LNCaP clone FGC (cell line): Measurements from ENCODE around the gene GPSM3.

ENCODE experiments used
- DNase-seq: peaks from one replicate; pipeline ENCODE4 v3.0.0-alpha.2; 2011; ENCODE audit warnings: low read depth
- H3K4me3 ChIP-seq: 2 replicates; pipeline ENCODE4 v1.5.1; 2011; ENCODE audit warnings: mild to moderate bottlenecking, low read depth, low read length, control low read depth
- CTCF ChIP-seq: IDR thresholded peaks from 2 replicates; pipeline ENCODE4 v1.5.1; 2012; ENCODE audit warnings: mild to moderate bottlenecking; ENCODE audit not compliant: control insufficient read depth, insufficient read depth; ENCODE audit errors: extremely low read depth

The GPSM3 gene

GRCh38 chr6:32170294-32170693, 22.1 kb downstream of the GPSM3 start:
- TF ChIP-seq CTCF = no peak
- H3K4me3 ChIP-seq = no peak overlapping the region
- DNase-seq = no peak

- DNase-seq = no peak
- TF ChIP-seq CTCF = no peak
- H3K4me3 ChIP-seq = no peak overlapping the region
These were observed 23.4 kb downstream of the GPSM3 start for GRCh38 chr6:32168807-32169591.

GRCh38 chr6:32168350-32168749, 24.1 kb downstream of the GPSM3 start:
- TF ChIP-seq CTCF = no peak
- DNase-seq = no peak
- H3K4me3 ChIP-seq = no peak overlapping the region

- TF ChIP-seq CTCF = no peak
- no peak overlapping the region for H3K4me3 ChIP-seq
- no peak for DNase-seq
These were observed 24.6 kb downstream of the GPSM3 start for GRCh38 chr6:32167761-32168262.

- TF ChIP-seq CTCF = no peak
- H3K4me3 ChIP-seq = no peak overlapping the region
- no peak for DNase-seq
These were observed 25.2 kb downstream of the GPSM3 start for GRCh38 chr6:32167154-32167760.

GRCh38 chr6:32166411-32167061, 25.9 kb downstream of the GPSM3 start:
- H3K4me3 ChIP-seq = no peak overlapping the region
- DNase-seq = no peak
- TF ChIP-seq CTCF = no peak

GRCh38 chr6:32164295-32164694, 28.1 kb downstream of the GPSM3 start, which contains the start of gene EGFL8:
TSS of gene EGFL8 (plus strand) at chr6:32164595. CDS start at chr6:32166166, 1,571 bp downstream.
- no peak for TF ChIP-seq CTCF
- no peak within 1 kb of the TSS for H3K4me3 ChIP-seq
- DNase-seq = no peak
